OCI-LY7 (cell line): ENCODE data around the gene CPT1A.

Experiments
- EZH2phosphoT487 ChIP-seq: fragments of 200-600 bp; sonication (generic); IDR thresholded peaks from 2 replicates; pipeline ENCODE4 v1.6.1; 2018; ENCODE audit warnings: low read depth, borderline replicate concordance, mild to moderate bottlenecking, mixed run types, antibody characterized with exemption, low read length, moderate library complexity, mixed read lengths
- TF ChIP-seq, protein P1 (sequence below): fragments of 200-600 bp; sonication (generic); conservative IDR thresholded peaks from 2 replicates; pipeline ENCODE4 v1.5.1; 2014; ENCODE audit warnings: mild to moderate bottlenecking, antibody characterized with exemption, low read length, moderate library complexity, mixed read lengths

DNA sequence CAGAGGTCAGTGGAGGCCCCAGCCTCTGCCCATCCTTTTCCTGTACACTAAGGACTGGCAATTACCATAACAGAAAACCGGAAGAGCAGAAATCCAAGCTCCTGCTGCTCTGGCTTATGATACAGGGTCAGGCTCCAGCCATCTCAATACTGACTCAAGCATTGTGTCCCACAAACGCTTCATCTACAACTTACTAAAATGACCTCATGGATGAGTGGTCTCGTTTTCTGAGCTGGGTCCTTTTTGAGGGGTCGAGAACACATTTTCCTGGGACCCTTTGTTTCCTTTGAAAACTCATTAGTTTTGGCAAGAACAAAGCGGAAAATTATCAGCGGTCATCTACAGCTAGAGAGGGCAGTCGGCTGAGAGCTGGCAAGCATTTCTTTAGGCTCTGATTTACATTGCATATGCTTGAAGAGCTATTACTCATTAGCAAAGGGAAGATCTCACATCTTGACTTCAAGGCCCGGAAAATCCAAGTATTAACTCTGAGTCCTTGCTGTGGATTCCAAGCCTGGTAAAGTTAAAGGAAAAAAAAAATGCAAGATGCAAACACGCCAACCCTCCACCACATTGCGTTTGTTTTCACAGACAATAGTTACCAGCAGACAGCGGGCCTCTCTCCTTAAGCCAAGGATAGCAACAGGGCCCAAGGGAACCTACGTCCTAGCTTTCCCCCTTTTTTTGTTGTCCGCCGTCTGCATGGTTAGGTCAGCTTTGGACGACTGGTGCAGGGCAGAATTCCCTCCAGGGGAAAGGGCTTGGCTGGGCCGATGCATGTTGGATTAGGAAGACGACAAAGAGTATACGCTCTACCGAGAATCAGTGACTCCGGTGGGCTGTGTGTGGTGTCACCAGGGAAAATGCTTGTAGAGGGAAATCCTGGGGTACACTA lies 92.2 kb downstream of the CPT1A start:
- TF ChIP-seq, protein P1, sequence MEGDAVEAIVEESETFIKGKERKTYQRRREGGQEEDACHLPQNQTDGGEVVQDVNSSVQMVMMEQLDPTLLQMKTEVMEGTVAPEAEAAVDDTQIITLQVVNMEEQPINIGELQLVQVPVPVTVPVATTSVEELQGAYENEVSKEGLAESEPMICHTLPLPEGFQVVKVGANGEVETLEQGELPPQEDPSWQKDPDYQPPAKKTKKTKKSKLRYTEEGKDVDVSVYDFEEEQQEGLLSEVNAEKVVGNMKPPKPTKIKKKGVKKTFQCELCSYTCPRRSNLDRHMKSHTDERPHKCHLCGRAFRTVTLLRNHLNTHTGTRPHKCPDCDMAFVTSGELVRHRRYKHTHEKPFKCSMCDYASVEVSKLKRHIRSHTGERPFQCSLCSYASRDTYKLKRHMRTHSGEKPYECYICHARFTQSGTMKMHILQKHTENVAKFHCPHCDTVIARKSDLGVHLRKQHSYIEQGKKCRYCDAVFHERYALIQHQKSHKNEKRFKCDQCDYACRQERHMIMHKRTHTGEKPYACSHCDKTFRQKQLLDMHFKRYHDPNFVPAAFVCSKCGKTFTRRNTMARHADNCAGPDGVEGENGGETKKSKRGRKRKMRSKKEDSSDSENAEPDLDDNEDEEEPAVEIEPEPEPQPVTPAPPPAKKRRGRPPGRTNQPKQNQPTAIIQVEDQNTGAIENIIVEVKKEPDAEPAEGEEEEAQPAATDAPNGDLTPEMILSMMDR = no peak
- TF ChIP-seq EZH2phosphoT487 = no peak
